Neuronal stem cell (in vitro differentiated cells): ENCODE data around the gene NAV2.
"Not testable (repeated sequence)": the region's sequence is repeated elsewhere in the genome, so short reads cannot be mapped to it uniquely, and the experiment has no call there.

ENCODE experiments used
- DNase-seq: peaks from one replicate; pipeline ENCODE4 v3.0.0-alpha.2; 2013; ENCODE audit warnings: low spot score
- H2AFZ ChIP-seq: one replicate; pipeline ENCODE4 v1.6.1; 2013; ENCODE audit warnings: mild to moderate bottlenecking, low read length, inconsistent platforms
- H2AK5ac ChIP-seq: 2 replicates; pipeline ENCODE4 v1.6.1; 2013; ENCODE audit warnings: low read depth, mild to moderate bottlenecking, inconsistent platforms, low read length, moderate library complexity, mixed read lengths
- H2BK120ac ChIP-seq: 2 replicates; pipeline ENCODE4 v1.6.1; 2013; ENCODE audit warnings: low read depth, mild to moderate bottlenecking, inconsistent platforms, low read length, moderate library complexity, mixed read lengths
- H2BK12ac ChIP-seq: one replicate; pipeline ENCODE4 v1.6.1; 2013; ENCODE audit warnings: low read length, inconsistent platforms
- H2BK15ac ChIP-seq: 2 replicates; pipeline ENCODE4 v1.6.1; 2013; ENCODE audit warnings: mild to moderate bottlenecking, low read length, inconsistent platforms, mixed read lengths
- H2BK5ac ChIP-seq: one replicate; pipeline ENCODE4 v1.6.1; 2013; ENCODE audit warnings: inconsistent platforms, mild to moderate bottlenecking, low read length, moderate library complexity
- H3K14ac ChIP-seq: one replicate; pipeline ENCODE4 v1.6.1; 2013; ENCODE audit warnings: low read length, inconsistent platforms
- H3K18ac ChIP-seq: 2 replicates; pipeline ENCODE4 v1.6.1; 2013; ENCODE audit warnings: low read length, inconsistent platforms
- H3K23ac ChIP-seq: 2 replicates; pipeline ENCODE4 v1.6.1; 2013; ENCODE audit warnings: low read depth, mild to moderate bottlenecking, mixed read lengths, low read length, inconsistent platforms; ENCODE audit not compliant: poor library complexity
- H3K27ac ChIP-seq: replicated peaks from 3 replicates; pipeline ENCODE4 v1.5.1; 2013; ENCODE audit warnings: low read length, inconsistent platforms
- H3K27me3 ChIP-seq, 3 experiments: 2 replicates each; pipeline ENCODE4 v1.6.1; 2013; ENCODE audit warnings: low read length in 3 of 3, mild to moderate bottlenecking in 2 of 3, inconsistent platforms in 1 of 3, low read depth in 1 of 3, mixed read lengths in 1 of 3, moderate library complexity in 1 of 3; ENCODE audit not compliant: control insufficient read depth in 3 of 3, insufficient read depth in 3 of 3
- H3K36me3 ChIP-seq, 2 donors: replicated peaks in 1 of 2; 2 replicates each; pipeline ENCODE4 v1.6.1; 2013; ENCODE audit warnings: low read length in 2 of 2; ENCODE audit not compliant: control insufficient read depth in 2 of 2, insufficient read depth in 2 of 2
- H3K4ac ChIP-seq: 2 replicates; pipeline ENCODE4 v1.6.1; 2013; ENCODE audit warnings: inconsistent platforms, mild to moderate bottlenecking, low read length, moderate library complexity
- H3K4me1 ChIP-seq, 2 donors: 1 replicate in 1 of 2; 2 replicates in 1 of 2; pipeline ENCODE4 v1.6.1; 2013; ENCODE audit warnings: low read length in 2 of 2, low read depth in 1 of 2; ENCODE audit not compliant: control insufficient read depth in 2 of 2, insufficient read depth in 1 of 2
- H3K4me2 ChIP-seq: one replicate; pipeline ENCODE4 v1.6.1; 2013; ENCODE audit warnings: mild to moderate bottlenecking, low read length, inconsistent platforms; ENCODE audit not compliant: insufficient read depth, poor library complexity, severe bottlenecking
- H3K4me3 ChIP-seq, 2 donors: 2 replicates each; pipeline ENCODE4 v1.5.1; 2013; ENCODE audit warnings: low read length in 2 of 2, mild to moderate bottlenecking in 2 of 2, inconsistent platforms in 1 of 2, moderate library complexity in 1 of 2
- H3K79me1 ChIP-seq: one replicate; pipeline ENCODE4 v1.6.1; 2013; ENCODE audit warnings: low read depth, mild to moderate bottlenecking, inconsistent platforms, low read length, moderate library complexity
- H3K9ac ChIP-seq: one replicate; pipeline ENCODE4 v1.6.1; 2013; ENCODE audit warnings: mild to moderate bottlenecking, low read depth, low read length, inconsistent platforms; ENCODE audit not compliant: poor library complexity
- H3K9me3 ChIP-seq, 2 donors: replicated peaks in 1 of 2; 2 replicates each; pipeline versions ENCODE3 to v1.6.1; 2013; ENCODE audit warnings: low read length in 2 of 2, mild to moderate bottlenecking in 2 of 2, inconsistent platforms in 1 of 2, low read depth in 1 of 2, mixed read lengths in 1 of 2, moderate library complexity in 1 of 2; ENCODE audit not compliant: control insufficient read depth in 2 of 2, insufficient read depth in 1 of 2
- H4K8ac ChIP-seq: one replicate; pipeline ENCODE4 v1.6.1; 2013; ENCODE audit warnings: low read depth, mild to moderate bottlenecking, inconsistent platforms, low read length, moderate library complexity
- H4K91ac ChIP-seq: one replicate; pipeline ENCODE4 v1.6.1; 2013; ENCODE audit warnings: low read length, low read depth, mild to moderate bottlenecking, inconsistent platforms; ENCODE audit not compliant: poor library complexity
- WGBS, 2 donors: extraction: QIAGEN DNeasy Blood & Tissue Kit; methylation state at CpG; one replicate each; pipeline ENCODE4 v1.1.7; 2013; ENCODE audit warnings: missing lambda C conversion rate in 2 of 2, mixed read lengths in 1 of 2; ENCODE audit not compliant: insufficient read length in 2 of 2, insufficient replicate concordance in 1 of 2; ENCODE audit errors: extremely low coverage in 2 of 2; 5-methylcytosine and 5-hydroxymethylcytosine counted together

NAV2 gene

GRCh38 chr11:19923626-19924025, 211.0 kb downstream of the NAV2 start:
- no peak overlapping the region for H3K23ac ChIP-seq
- H2BK120ac ChIP-seq, result no peak overlapping the region
- no peak overlapping the region for H4K91ac ChIP-seq
- no peak overlapping the region for H2BK15ac ChIP-seq
- no peak overlapping the region for H2AK5ac ChIP-seq
- no peak overlapping the region for H3K14ac ChIP-seq
- no peaks in the 10 kb centered on the region for H3K79me1 ChIP-seq
- no peak overlapping the region for H3K4me3 ChIP-seq
- no peak overlapping the region for H3K18ac ChIP-seq
- DNase-seq, result no peak
- H3K4me2 ChIP-seq, result no peak overlapping the region
- no peaks in the 10 kb centered on the region for H3K27me3 ChIP-seq
- no peak overlapping the region for H4K8ac ChIP-seq
- H2BK12ac ChIP-seq, result no peak overlapping the region
- H3K9ac ChIP-seq, result no peak overlapping the region
- H3K4ac ChIP-seq, result no peak overlapping the region
- H3K36me3 ChIP-seq, result no peaks in the 10 kb centered on the region
- no peaks in the 10 kb centered on the region for H3K9me3 ChIP-seq
- H3K27ac ChIP-seq, result no peak overlapping the region
- no peak overlapping the region for H2AFZ ChIP-seq
- no CpG with 5 or more reads among the region's 1 CpG for WGBS, 2 donors
- H3K4me1 ChIP-seq, result peaks cover 0 to 1% of the 10 kb centered on the region in 2 donors
- no peak overlapping the region for H2BK5ac ChIP-seq

- WGBS, 2 donors, result no CpG with 5 or more reads among the region's 1 CpG
- Histone ChIP-seq H3K27ac (no peak overlapping the region), H3K4me2 (no peak overlapping the region), H3K27me3 (no peaks in the 10 kb centered on the region), H4K8ac (no peak overlapping the region), H2AK5ac (no peak overlapping the region), H2AFZ (no peak overlapping the region), H2BK12ac (no peak overlapping the region), H3K23ac (no peak overlapping the region), H3K18ac (no peak overlapping the region), H2BK15ac (no peak overlapping the region), H3K9ac (no peak overlapping the region), H3K36me3 (no peaks in the 10 kb centered on the region), H3K4me3 (no peak overlapping the region), H4K91ac (no peak overlapping the region), H3K9me3 (no peaks in the 10 kb centered on the region), H3K4me1 (peaks cover 0 to 1% of the 10 kb centered on the region in 2 donors), H3K4ac (no peak overlapping the region), H3K79me1 (no peaks in the 10 kb centered on the region), H2BK5ac (no peak overlapping the region), H2BK120ac (no peak overlapping the region), H3K14ac (no peak overlapping the region)
- no peak for DNase-seq
These were observed 211.7 kb downstream of the NAV2 start for GRCh38 chr11:19924311-19924710.

GRCh38 chr11:19924716-19925115, 212.1 kb downstream of the NAV2 start:
- no peaks in the 10 kb centered on the region for H3K79me1 ChIP-seq
- H3K23ac ChIP-seq, result no peak overlapping the region
- no peak overlapping the region for H3K4ac ChIP-seq
- H3K4me1 ChIP-seq, result peaks cover 0 to 1% of the 10 kb centered on the region in 2 donors
- H3K36me3 ChIP-seq, result no peaks in the 10 kb centered on the region
- no peak overlapping the region for H3K4me2 ChIP-seq
- H2AFZ ChIP-seq, result no peak overlapping the region
- no peak overlapping the region for H4K8ac ChIP-seq
- no peak overlapping the region for H3K9ac ChIP-seq
- no peak overlapping the region for H3K18ac ChIP-seq
- no peaks in the 10 kb centered on the region for H3K9me3 ChIP-seq
- WGBS, 2 donors, result no CpG with 5 or more reads among the region's 1 CpG
- no peak overlapping the region for H3K14ac ChIP-seq
- DNase-seq, result no peak
- no peak overlapping the region for H2BK12ac ChIP-seq
- H3K4me3 ChIP-seq, result no peak overlapping the region
- no peak overlapping the region for H2AK5ac ChIP-seq
- no peak overlapping the region for H2BK120ac ChIP-seq
- no peak overlapping the region for H4K91ac ChIP-seq
- H3K27me3 ChIP-seq, result no peaks in the 10 kb centered on the region
- no peak overlapping the region for H2BK5ac ChIP-seq
- H3K27ac ChIP-seq, result no peak overlapping the region
- no peak overlapping the region for H2BK15ac ChIP-seq

- not testable (repeated sequence) for H2AFZ ChIP-seq, H3K4me2 ChIP-seq, H2BK12ac ChIP-seq, H2BK5ac ChIP-seq, H3K4me1 ChIP-seq, H3K9ac ChIP-seq, H2AK5ac ChIP-seq, H3K36me3 ChIP-seq, DNase-seq, H3K14ac ChIP-seq, H4K8ac ChIP-seq, H3K23ac ChIP-seq, H3K4ac ChIP-seq, H3K27me3 ChIP-seq, H3K18ac ChIP-seq, H3K27ac ChIP-seq, H4K91ac ChIP-seq, H2BK15ac ChIP-seq, H3K4me3 ChIP-seq, H2BK120ac ChIP-seq, H3K79me1 ChIP-seq, H3K9me3 ChIP-seq
- no CpG with 5 or more reads among the region's 2 CpGs for WGBS, 2 donors
These were observed 214.8 kb downstream of the NAV2 start for GRCh38 chr11:19927403-19927802.
